ENCODE data around the gene SYAP1.

Gene SYAP1

DNA sequence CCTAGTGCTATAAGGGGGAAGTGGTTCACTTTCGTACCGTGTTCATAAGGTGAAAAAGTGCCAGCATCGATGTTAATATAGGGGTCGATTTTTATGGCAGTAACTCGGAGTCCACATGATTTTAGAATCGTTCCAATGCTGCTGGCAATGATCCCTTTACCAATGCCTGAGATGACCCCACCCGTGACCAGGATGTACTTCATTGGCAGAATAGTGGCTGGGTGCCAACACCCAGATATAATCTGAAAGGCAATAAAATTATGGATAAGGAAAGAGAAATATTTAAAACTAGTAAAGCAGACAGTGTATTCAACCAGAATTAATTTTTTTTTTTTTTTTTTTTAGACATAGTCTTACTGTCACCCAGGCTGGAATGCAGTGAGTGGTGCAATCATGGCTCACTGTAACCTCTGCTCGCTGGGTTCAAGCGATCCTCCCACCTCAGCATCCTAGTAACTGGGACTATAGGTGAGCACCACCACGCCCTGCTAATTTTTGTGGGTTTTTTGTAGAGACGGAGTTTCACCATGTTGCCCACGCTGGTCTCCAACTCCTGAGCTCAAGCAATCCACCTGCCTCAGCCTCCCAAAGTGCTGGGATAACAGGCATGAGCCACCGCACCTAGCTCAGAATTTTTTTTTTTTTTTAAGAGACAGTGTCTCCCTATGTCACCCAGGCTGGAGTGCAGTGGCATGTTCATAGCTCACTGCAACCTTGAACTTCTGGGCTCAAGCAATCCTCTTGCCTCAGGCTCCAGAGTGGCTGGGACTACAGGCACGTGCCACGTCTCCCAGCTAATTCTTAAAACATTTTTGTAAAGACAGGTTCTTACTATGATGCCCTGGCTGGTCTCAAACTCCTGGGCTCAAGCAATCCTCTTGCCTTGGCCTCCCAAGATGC lies 16.5 kb upstream of the SYAP1 start:
- no peak for TF ChIP-seq FOXP2 (optimal IDR thresholded peaks at IDR 0.05; ENCODE audit: borderline replicate concordance, extremely low read depth, extremely low read length, insufficient read depth)
- no peak for TF ChIP-seq POLR2AphosphoS5 (IDR thresholded peaks at IDR 0.05; ENCODE audit: low read depth, low read length)
- no peak for TF ChIP-seq TAF1 (IDR thresholded peaks at IDR 0.05; ENCODE audit: borderline replicate concordance, insufficient read depth, low read length)
- TF ChIP-seq SIN3A (IDR thresholded peaks at IDR 0.05; ENCODE audit: borderline replicate concordance, insufficient read depth, low read length) = no peak
- no peak for TF ChIP-seq REST (IDR thresholded peaks at IDR 0.05; ENCODE audit: insufficient read depth in 1 of 2, low read depth in 2 of 2, low read length in 2 of 2)

- TF ChIP-seq POLR2AphosphoS5 (IDR thresholded peaks at IDR 0.05; ENCODE audit: low read depth, low read length) (no peak), SIN3A (IDR thresholded peaks at IDR 0.05; ENCODE audit: borderline replicate concordance, insufficient read depth, low read length) (no peak), FOXP2 (optimal IDR thresholded peaks at IDR 0.05; ENCODE audit: borderline replicate concordance, extremely low read depth, extremely low read length, insufficient read depth) (no peak), REST (IDR thresholded peaks at IDR 0.05; ENCODE audit: insufficient read depth in 1 of 2, low read depth in 2 of 2, low read length in 2 of 2) (no peak), TAF1 (IDR thresholded peaks at IDR 0.05; ENCODE audit: borderline replicate concordance, insufficient read depth, low read length) (no peak)
These were observed 14.0 kb upstream of the SYAP1 start for GRCh38 chrX:16705370-16705769.

GRCh38 chrX:16708016-16708415 lies 11.4 kb upstream of the SYAP1 start:
- TF ChIP-seq POLR2AphosphoS5 (IDR thresholded peaks at IDR 0.05; ENCODE audit: low read depth, low read length) = no peak
- no peak for TF ChIP-seq TAF1 (IDR thresholded peaks at IDR 0.05; ENCODE audit: borderline replicate concordance, insufficient read depth, low read length)
- TF ChIP-seq SIN3A (IDR thresholded peaks at IDR 0.05; ENCODE audit: borderline replicate concordance, insufficient read depth, low read length) = no peak

GRCh38 chrX:16711219-16711811 lies 8.1 kb upstream of the SYAP1 start:
- TF ChIP-seq TAF1 (IDR thresholded peaks at IDR 0.05; ENCODE audit: borderline replicate concordance, insufficient read depth, low read length) (no peak), REST (IDR thresholded peaks at IDR 0.05; ENCODE audit: insufficient read depth in 1 of 2, low read depth in 2 of 2, low read length in 2 of 2) (no peak), FOXP2 (optimal IDR thresholded peaks at IDR 0.05; ENCODE audit: borderline replicate concordance, extremely low read depth, extremely low read length, insufficient read depth) (no peak), POLR2AphosphoS5 (IDR thresholded peaks at IDR 0.05; ENCODE audit: low read depth, low read length) (no peak), SIN3A (IDR thresholded peaks at IDR 0.05; ENCODE audit: borderline replicate concordance, insufficient read depth, low read length) (no peak)

- TF ChIP-seq SIN3A (IDR thresholded peaks at IDR 0.05; ENCODE audit: borderline replicate concordance, insufficient read depth, low read length) (no peak), TAF1 (IDR thresholded peaks at IDR 0.05; ENCODE audit: borderline replicate concordance, insufficient read depth, low read length) (no peak), FOXP2 (optimal IDR thresholded peaks at IDR 0.05; ENCODE audit: borderline replicate concordance, extremely low read depth, extremely low read length, insufficient read depth) (no peak), REST (IDR thresholded peaks at IDR 0.05; ENCODE audit: insufficient read depth in 1 of 2, low read depth in 2 of 2, low read length in 2 of 2) (no peak), POLR2AphosphoS5 (IDR thresholded peaks at IDR 0.05; ENCODE audit: low read depth, low read length) (no peak)
These were observed 7.4 kb upstream of the SYAP1 start for GRCh38 chrX:16711893-16712547.
